ENCODE data around the gene POLR2L. TPM values are rescaled to one million over a fixed set of nuclear protein-coding genes. Genes with fewer than 3 reads are reported as not detected.

POLR2L gene
- total RNA-seq, 1 donor from 2014 or later, result 114 TPM

DNA sequence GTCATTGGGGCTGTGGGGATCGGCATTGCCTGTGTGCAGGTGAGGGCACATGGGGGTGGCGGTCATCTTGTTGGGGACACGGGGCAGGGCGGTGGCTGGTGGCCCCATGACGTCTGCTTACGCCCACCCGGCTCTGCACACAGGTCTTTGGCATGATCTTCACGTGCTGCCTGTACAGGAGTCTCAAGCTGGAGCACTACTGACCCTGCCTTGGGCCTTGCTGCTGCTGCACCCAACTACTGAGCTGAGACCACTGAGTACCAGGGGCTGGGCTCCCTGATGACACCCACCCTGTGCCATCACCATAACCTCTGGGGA lies 4.4 kb downstream of the POLR2L start:
- H3K36me3 Mint-ChIP-seq (ENCODE audit: low read depth), result peaks cover 8% of the 10 kb centered on the region
- H3K27ac Mint-ChIP-seq, result no peak overlapping the region
- intact Hi-C loops (cut with micrococcal nuclease), result no loop called here
- no peaks in the 10 kb centered on the region for H3K9me3 Mint-ChIP-seq
- H3K4me1 Mint-ChIP-seq (ENCODE audit: low read depth), result peaks cover 12% of the 10 kb centered on the region
- no peak for DNase-seq (ENCODE audit: low spot score)
- H3K4me3 Mint-ChIP-seq, result no peak overlapping the region
- H3K27me3 Mint-ChIP-seq (ENCODE audit: insufficient read depth), result no peaks in the 10 kb centered on the region

DNA sequence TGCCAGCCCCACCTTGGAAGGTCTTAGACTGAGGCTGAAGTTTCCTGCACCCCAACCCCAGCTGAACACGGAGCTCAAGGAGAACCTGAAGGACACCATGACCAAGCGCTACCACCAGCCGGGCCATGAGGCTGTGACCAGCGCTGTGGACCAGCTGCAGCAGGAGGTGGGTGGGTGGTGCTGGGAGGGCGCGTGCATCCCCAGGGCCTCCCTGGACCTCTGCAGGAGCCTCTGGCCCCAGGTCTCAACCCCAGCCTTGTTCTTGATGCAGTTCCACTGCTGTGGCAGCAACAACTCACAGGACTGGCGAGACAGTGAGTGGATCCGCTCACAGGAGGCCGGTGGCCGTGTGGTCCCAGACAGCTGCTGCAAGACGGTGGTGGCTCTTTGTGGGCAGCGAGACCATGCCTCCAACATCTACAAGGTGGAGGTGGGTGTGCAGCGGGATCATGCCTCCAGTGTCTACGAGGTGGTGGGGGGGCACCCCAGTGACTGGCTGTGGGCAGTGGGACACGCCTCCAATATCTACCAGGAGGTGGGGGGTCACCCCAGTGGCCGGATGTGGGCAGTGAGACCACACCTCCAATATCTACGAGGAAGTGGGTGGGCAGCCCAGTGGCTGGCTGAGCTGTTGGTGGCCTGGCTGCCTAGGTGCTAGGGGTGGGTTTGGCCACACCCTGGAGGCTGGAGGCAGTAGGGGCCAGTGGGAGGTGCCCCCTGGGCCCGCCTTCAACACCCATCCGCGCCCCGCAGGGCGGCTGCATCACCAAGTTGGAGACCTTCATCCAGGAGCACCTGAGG lies 4.9 kb downstream of the POLR2L start:
- Mint-ChIP-seq H3K4me1 (ENCODE audit: low read depth) (peaks cover 12% of the 10 kb centered on the region), H3K27ac (no peak overlapping the region)
- intact Hi-C loops (cut with micrococcal nuclease), result no loop called here

GRCh38 chr11:836700-837099 lies 5.6 kb downstream of the POLR2L start:
- no peak overlapping the region for H3K4me3 Mint-ChIP-seq
- intact Hi-C loops (cut with micrococcal nuclease), result no loop called here
- no peak for DNase-seq (ENCODE audit: low spot score)
- peaks cover 4% of the 10 kb centered on the region for H3K27me3 Mint-ChIP-seq (ENCODE audit: insufficient read depth)
- H3K36me3 Mint-ChIP-seq (ENCODE audit: low read depth), result peaks cover 8% of the 10 kb centered on the region
- peaks cover 12% of the 10 kb centered on the region for H3K4me1 Mint-ChIP-seq (ENCODE audit: low read depth)
- no peaks in the 10 kb centered on the region for H3K9me3 Mint-ChIP-seq
- no peak overlapping the region for H3K27ac Mint-ChIP-seq

More for the DNA sequence above, 4.9 kb downstream of the POLR2L start:
- Mint-ChIP-seq H3K9me3 (no peaks in the 10 kb centered on the region), H3K36me3 (ENCODE audit: low read depth) (peaks cover 8% of the 10 kb centered on the region), H3K27me3 (ENCODE audit: insufficient read depth) (peaks cover under 1% of the 10 kb centered on the region), H3K4me3 (no peak overlapping the region)
- DNase-seq (ENCODE audit: low spot score), result no peak

- DNase-seq (ENCODE audit: low spot score), result no peak
- no peaks in the 10 kb centered on the region for H3K9me3 Mint-ChIP-seq
- H3K4me1 Mint-ChIP-seq (ENCODE audit: low read depth), result peaks cover 10% of the 10 kb centered on the region
- peaks cover 6% of the 10 kb centered on the region for H3K36me3 Mint-ChIP-seq (ENCODE audit: low read depth)
- intact Hi-C loops (cut with micrococcal nuclease), result no loop called here
- H3K27ac Mint-ChIP-seq, result no peak overlapping the region
- H3K27me3 Mint-ChIP-seq (ENCODE audit: insufficient read depth), result peaks cover 6% of the 10 kb centered on the region
- H3K4me3 Mint-ChIP-seq, result no peak overlapping the region
These were observed 6.1 kb downstream of the POLR2L start for GRCh38 chr11:836274-836673.

- peaks cover 14% of the 10 kb centered on the region for H3K27me3 Mint-ChIP-seq (ENCODE audit: insufficient read depth)
- no peaks in the 10 kb centered on the region for H3K4me1 Mint-ChIP-seq (ENCODE audit: low read depth)
- no peak overlapping the region for H3K27ac Mint-ChIP-seq
- no peaks in the 10 kb centered on the region for H3K9me3 Mint-ChIP-seq
- H3K36me3 Mint-ChIP-seq (ENCODE audit: low read depth), result peaks cover 2% of the 10 kb centered on the region
- intact Hi-C loops (cut with micrococcal nuclease), result no loop called here
- DNase-seq (ENCODE audit: low spot score), result no peak
- peak overlapping the region; percentile 79 for H3K4me3 Mint-ChIP-seq
These were observed 7.7 kb downstream of the POLR2L start for GRCh38 chr11:834371-835316.

DNA sequence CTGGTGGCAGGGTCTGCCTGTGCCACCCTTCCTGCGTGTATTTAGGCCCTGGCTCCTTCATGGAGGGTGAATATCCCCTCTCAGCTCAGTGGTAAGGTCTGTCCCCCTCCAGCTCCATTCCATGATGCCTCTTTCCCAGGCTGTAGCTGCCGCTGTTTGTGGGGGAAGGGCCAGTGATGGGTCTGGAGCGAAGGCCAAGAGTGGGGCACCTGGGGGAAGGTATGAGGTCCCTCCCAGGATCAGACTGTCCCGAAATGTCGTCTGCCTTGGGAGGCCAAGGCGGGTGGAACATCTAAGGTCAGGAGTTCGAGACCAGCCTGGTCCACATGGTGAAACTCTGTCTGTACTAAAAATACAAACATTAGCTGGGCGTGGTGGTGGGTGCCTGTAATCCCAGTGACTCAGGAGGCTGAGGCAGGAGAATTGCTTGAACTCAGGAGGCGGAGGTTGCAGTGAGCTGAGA lies 8.4 kb downstream of the POLR2L start:
- Mint-ChIP-seq H3K4me3 (peak overlapping the region; percentile 79), H3K9me3 (no peaks in the 10 kb centered on the region), H3K27me3 (ENCODE audit: insufficient read depth) (peaks cover 22% of the 10 kb centered on the region), H3K36me3 (ENCODE audit: low read depth) (peaks cover 2% of the 10 kb centered on the region), H3K4me1 (ENCODE audit: low read depth) (no peaks in the 10 kb centered on the region), H3K27ac (peak overlapping the region; percentile 48)
- intact Hi-C loops (cut with micrococcal nuclease), result no loop called here
- no peak for DNase-seq (ENCODE audit: low spot score)

DNA sequence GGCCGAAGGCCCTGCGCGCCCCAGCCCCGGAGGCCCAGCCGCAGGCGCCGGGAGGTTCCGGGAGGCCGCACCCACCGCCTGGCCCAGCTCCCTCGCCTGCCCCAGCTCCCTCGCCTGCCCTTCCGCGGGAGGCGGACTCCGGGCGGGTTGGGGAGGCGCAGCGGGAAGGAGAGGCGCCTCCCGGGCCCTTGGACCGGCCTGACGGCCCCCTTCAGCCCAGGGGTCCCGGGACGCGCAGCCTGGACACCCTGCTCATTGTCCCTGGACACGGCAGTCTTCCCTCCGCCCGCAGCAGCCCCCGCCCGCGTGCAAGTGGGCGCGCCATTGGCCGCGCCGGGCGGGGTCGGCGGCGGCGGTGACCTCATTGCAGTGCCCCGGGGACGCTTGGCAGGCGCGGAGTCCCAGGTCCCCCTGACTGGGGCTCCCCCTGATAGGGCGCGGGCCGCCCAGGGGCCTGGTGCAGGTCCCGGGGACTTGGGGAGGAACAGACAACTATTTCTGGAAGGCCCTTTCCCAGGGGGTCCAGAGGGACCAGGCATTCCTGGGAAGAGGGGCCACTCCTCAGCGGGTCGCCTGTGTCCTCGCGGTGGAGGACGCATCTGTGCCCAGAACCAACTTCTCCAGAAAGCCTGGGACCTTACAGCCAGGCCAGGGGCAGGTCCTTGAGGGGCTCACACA lies 9.1 kb downstream of the POLR2L start:
- no peak for DNase-seq (ENCODE audit: low spot score)
- intact Hi-C loops (cut with micrococcal nuclease), result no loop called here
- H3K4me3 Mint-ChIP-seq, result peak overlapping the region; percentile 79

GRCh38 chr11:832529-833113 lies 9.7 kb downstream of the POLR2L start, which contains the start of gene CD151:
Gene CD151 (plus strand): TSS chr11:832952. CDS start chr11:836070, 3,118 bp downstream.
- peaks cover 2% of the 10 kb centered on the region for H3K36me3 Mint-ChIP-seq (ENCODE audit: low read depth)
- peak within 1 kb of the TSS; percentile 79 for H3K4me3 Mint-ChIP-seq
- no peaks in the 10 kb centered on the region for H3K9me3 Mint-ChIP-seq
- intact Hi-C loops (cut with micrococcal nuclease), result loop anchor here (1.0 kb wide), 2 partner anchors 10 to 12 kb away; partner anchors contain the start of genes POLR2L and TSPAN4
- peak within 1 kb of the TSS; percentile 48 for H3K27ac Mint-ChIP-seq
- H3K4me1 Mint-ChIP-seq (ENCODE audit: low read depth), result peaks cover 4% of the 10 kb centered on the region
- no peak for DNase-seq (ENCODE audit: low spot score)
- H3K27me3 Mint-ChIP-seq (ENCODE audit: insufficient read depth), result peaks cover 32% of the 10 kb centered on the region

More for the DNA sequence above, 9.1 kb downstream of the POLR2L start:
- Mint-ChIP-seq H3K9me3 (no peaks in the 10 kb centered on the region), H3K4me1 (ENCODE audit: low read depth) (no peaks in the 10 kb centered on the region), H3K27me3 (ENCODE audit: insufficient read depth) (peaks cover 26% of the 10 kb centered on the region), H3K36me3 (ENCODE audit: low read depth) (peaks cover 2% of the 10 kb centered on the region), H3K27ac (no peak overlapping the region)

DNA sequence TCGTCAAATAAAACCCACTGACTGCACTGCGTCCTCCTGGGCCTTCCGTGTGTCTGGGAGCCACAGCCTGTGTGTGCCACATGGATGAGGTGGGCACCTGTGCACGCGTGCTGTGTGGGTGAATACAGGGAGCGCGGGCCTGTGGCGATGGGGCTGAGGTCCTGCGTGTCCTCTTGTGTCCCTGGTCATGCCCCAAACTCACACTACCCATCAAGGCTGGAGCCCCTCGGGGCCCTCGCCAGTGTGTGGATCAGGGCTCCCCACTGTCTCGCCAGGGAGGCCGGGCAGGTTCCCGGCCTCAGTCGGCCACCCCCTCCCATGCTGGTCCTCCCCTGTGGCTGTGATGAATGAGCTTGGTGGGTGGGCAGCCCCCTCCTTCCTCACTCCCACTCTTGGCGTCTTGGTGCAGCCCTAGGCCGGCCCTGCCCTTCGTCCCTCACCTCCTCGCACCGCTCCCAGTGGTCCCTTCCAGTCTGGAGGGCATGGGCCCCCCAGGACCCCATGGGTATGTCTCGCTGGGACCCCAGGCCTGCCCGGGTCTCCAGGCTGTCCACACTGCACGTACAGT lies 10.3 kb downstream of the POLR2L start:
- peaks cover 34% of the 10 kb centered on the region for H3K27me3 Mint-ChIP-seq (ENCODE audit: insufficient read depth)
- peak overlapping the region; percentile 9 for H3K4me3 Mint-ChIP-seq
- H3K36me3 Mint-ChIP-seq (ENCODE audit: low read depth), result peaks cover 2% of the 10 kb centered on the region
- intact Hi-C loops (cut with micrococcal nuclease), result loop anchor here (1.0 to 2.0 kb wide), 3 partner anchors 10 to 17 kb away; partner anchors contain the start of genes POLR2L and TSPAN4
- H3K4me1 Mint-ChIP-seq (ENCODE audit: low read depth), result peaks cover 6% of the 10 kb centered on the region
- no peak for DNase-seq (ENCODE audit: low spot score)
- H3K27ac Mint-ChIP-seq, result no peak overlapping the region
- H3K9me3 Mint-ChIP-seq, result no peaks in the 10 kb centered on the region

- Mint-ChIP-seq H3K4me3 (peak overlapping the region; percentile 33), H3K36me3 (ENCODE audit: low read depth) (peaks cover 2% of the 10 kb centered on the region), H3K27ac (no peak overlapping the region), H3K4me1 (ENCODE audit: low read depth) (peaks cover 6% of the 10 kb centered on the region), H3K27me3 (ENCODE audit: insufficient read depth) (peaks cover 37% of the 10 kb centered on the region), H3K9me3 (no peaks in the 10 kb centered on the region)
- no peak for DNase-seq (ENCODE audit: low spot score)
- intact Hi-C loops (cut with micrococcal nuclease), result loop anchor here (2.0 kb wide), 1 partner anchor 18 kb away; no protein-coding TSS in a partner anchor
These were observed 11.0 kb downstream of the POLR2L start for GRCh38 chr11:831118-831864.

- Mint-ChIP-seq H3K27ac (no peak overlapping the region), H3K4me3 (peak overlapping the region; percentile 33), H3K4me1 (ENCODE audit: low read depth) (peaks cover 6% of the 10 kb centered on the region), H3K36me3 (ENCODE audit: low read depth) (peaks cover 2% of the 10 kb centered on the region), H3K27me3 (ENCODE audit: insufficient read depth) (peaks cover 37% of the 10 kb centered on the region), H3K9me3 (no peaks in the 10 kb centered on the region)
- DNase-seq (ENCODE audit: low spot score), result no peak
- intact Hi-C loops (cut with micrococcal nuclease), result loop anchor here (2.0 kb wide), 1 partner anchor 18 kb away; no protein-coding TSS in a partner anchor
These were observed 11.8 kb downstream of the POLR2L start for GRCh38 chr11:830295-831117.
